Suprapubic skin (tissue), 4 donors: ENCODE data around the gene ABCB7.

Experiments used
- CTCF ChIP-seq, 2 donors: fragments of 200-600 bp in 1 of 2; fragments of 450-650 bp in 1 of 2; sonication (generic) in 1 of 2; IDR thresholded peaks; one replicate each; pipeline ENCODE4 v1.5.1; 2016 to 2019; ENCODE audit warnings: antibody characterized with exemption in 2 of 2, mild to moderate bottlenecking in 1 of 2, moderate library complexity in 1 of 2
- EP300 ChIP-seq: sonication (generic); formaldehyde crosslinking; IDR thresholded peaks from one replicate; pipeline ENCODE4 v1.6.1; 2017; ENCODE audit warnings: antibody characterized with exemption
- POLR2A ChIP-seq, 2 donors: fragments of 450-650 bp; IDR thresholded peaks; one replicate each; pipeline ENCODE4 v1.6.1; 2017; ENCODE audit warnings: antibody characterized with exemption in 2 of 2, mild to moderate bottlenecking in 2 of 2, moderate library complexity in 2 of 2
- POLR2AphosphoS5 ChIP-seq, 3 donors: sonication (generic); formaldehyde crosslinking; IDR thresholded peaks; one replicate each; pipeline ENCODE4 v1.6.1; 2017; ENCODE audit warnings: antibody characterized with exemption in 3 of 3

DNA sequence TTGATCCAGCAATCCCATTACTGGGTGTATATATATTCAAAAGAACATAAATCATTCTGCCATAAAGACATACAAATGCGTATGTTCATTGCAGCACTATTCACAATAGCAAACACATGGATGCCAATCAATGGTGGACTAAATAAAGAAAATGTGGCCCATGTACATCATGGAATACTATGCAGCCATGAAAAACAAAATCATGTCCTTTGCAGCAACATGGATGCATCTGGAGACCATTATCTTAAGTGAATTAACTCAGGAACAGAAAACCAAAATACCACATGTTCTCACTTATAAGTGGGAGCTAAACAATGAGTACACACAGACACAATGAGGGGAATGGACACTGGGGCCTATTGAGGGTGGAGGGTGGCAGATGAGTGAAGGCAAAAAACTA is 81.6 kb downstream of the ABCB7 start:
- TF ChIP-seq POLR2AphosphoS5 (IDR thresholded peaks at IDR 0.05) = no peak
- no peak for TF ChIP-seq CTCF (IDR thresholded peaks at IDR 0.05)
- no peak for TF ChIP-seq EP300
- TF ChIP-seq POLR2A (IDR thresholded peaks at IDR 0.05) = no peak
